SK-N-SH treated with all-trans-retinoic acid at 6 μM for 48 hours (cell line): Measurements from ENCODE around the gene PIBF1.

Experiments
- ARNTL ChIP-seq: fragments of 450-650 bp; formaldehyde crosslinking; IDR thresholded peaks from 2 replicates; pipeline ENCODE4 v1.5.0; 2020; ENCODE audit warnings: low read depth, mild to moderate bottlenecking, moderate library complexity, borderline replicate concordance
- BACH2 ChIP-seq: fragments of 250-450 bp; sonication (Bioruptor Pico); IDR thresholded peaks from 2 replicates; pipeline ENCODE4 v1.9.0; 2021; ENCODE audit warnings: mild to moderate bottlenecking, borderline replicate concordance
- CREB5 ChIP-seq: fragments of 250-450 bp; sonication (Bioruptor Pico); IDR thresholded peaks from 2 replicates; pipeline ENCODE4 v1.5.1; 2020; ENCODE audit warnings: low read depth, mild to moderate bottlenecking, moderate library complexity
- CSDC2 ChIP-seq: fragments of 250-450 bp; sonication (Bioruptor Pico); IDR thresholded peaks from 2 replicates; pipeline ENCODE4 v1.5.0; 2020; ENCODE audit warnings: mild to moderate bottlenecking, moderate library complexity
- CSRNP3 ChIP-seq: fragments of 250-450 bp; sonication (Bioruptor Pico); IDR thresholded peaks from 2 replicates; pipeline ENCODE4 v1.5.1; 2021; ENCODE audit warnings: mild to moderate bottlenecking, moderate library complexity
- PATZ1 ChIP-seq: fragments of 250-450 bp; sonication (Bioruptor Pico); IDR thresholded peaks from 2 replicates; pipeline ENCODE4 v1.8.0; 2020; ENCODE audit warnings: mild to moderate bottlenecking, moderate library complexity, borderline replicate concordance
- PPARA ChIP-seq: fragments of 250-450 bp; sonication (Bioruptor Pico); IDR thresholded peaks from 2 replicates; pipeline ENCODE4 v1.5.0; 2020; ENCODE audit warnings: mild to moderate bottlenecking, borderline replicate concordance
- RARB ChIP-seq: fragments of 250-450 bp; sonication (Bioruptor Pico); IDR thresholded peaks from 2 replicates; pipeline ENCODE4 v1.8.0; 2021; ENCODE audit warnings: mild to moderate bottlenecking, moderate library complexity
- TCF4 ChIP-seq: fragments of 250-450 bp; sonication (Bioruptor Pico); IDR thresholded peaks from 2 replicates; pipeline ENCODE4 v1.8.0; 2021; ENCODE audit warnings: mild to moderate bottlenecking, moderate library complexity, borderline replicate concordance
- TSHZ2 ChIP-seq: fragments of 250-450 bp; sonication (Bioruptor Pico); IDR thresholded peaks from 2 replicates; pipeline ENCODE4 v1.5.0; 2020; ENCODE audit warnings: mild to moderate bottlenecking, moderate library complexity
- ZFP3 ChIP-seq: fragments of 250-450 bp; sonication (Bioruptor Pico); IDR thresholded peaks from 2 replicates; pipeline ENCODE4 v1.5.0; 2020; ENCODE audit warnings: mild to moderate bottlenecking, moderate library complexity
- ZNF565 ChIP-seq: fragments of 450-650 bp; formaldehyde crosslinking; conservative IDR thresholded peaks from 2 replicates; pipeline ENCODE4 v1.5.0; 2020; ENCODE audit warnings: low read depth, mild to moderate bottlenecking, moderate library complexity
- ZNF70 ChIP-seq: fragments of 450-650 bp; formaldehyde crosslinking; IDR thresholded peaks from 2 replicates; pipeline ENCODE4 v1.5.0; 2020; ENCODE audit warnings: mild to moderate bottlenecking, moderate library complexity
- ZNF8 ChIP-seq: fragments of 450-650 bp; formaldehyde crosslinking; IDR thresholded peaks from 2 replicates; pipeline ENCODE4 v1.5.0; 2020; ENCODE audit warnings: mild to moderate bottlenecking, moderate library complexity

GRCh38 chr13:72745260-72745659 lies 36.7 kb upstream of the PIBF1 start:
- TF ChIP-seq ZNF70 (no peak), ARNTL (CRISPR knock-in tag) (no peak), CREB5 (CRISPR knock-in tag) (no peak), CSDC2 (no peak), RARB (CRISPR knock-in tag) (no peak), PATZ1 (CRISPR knock-in tag) (no peak), CSRNP3 (CRISPR knock-in tag) (no peak), BACH2 (CRISPR knock-in tag) (no peak), TCF4 (CRISPR knock-in tag) (no peak), ZFP3 (CRISPR knock-in tag) (no peak), ZNF8 (CRISPR knock-in tag) (no peak), TSHZ2 (CRISPR knock-in tag) (no peak), ZNF565 (CRISPR knock-in tag) (no peak), PPARA (no peak)
